Activated CD8-positive, alpha-beta memory T cell treated with anti-CD3 and anti-CD28 coated beads, Interleukin-2, amount 50 U/mL, for 1 hour (primary cell): Measurements from ENCODE around the gene PPARGC1A.

ENCODE experiments used
- DNase-seq: peaks from one replicate; pipeline ENCODE4 v3.0.0-alpha.2; 2020; ENCODE audit errors: extremely low read depth

Gene PPARGC1A

GRCh38 chr4:23881674-23882337 is 8.0 kb downstream of the PPARGC1A start:
- DNase-seq: no peak

- DNase-seq: no peak
Measured at GRCh38 chr4:23881052-23881501, 8.8 kb downstream of the PPARGC1A start.

GRCh38 chr4:23878912-23879732 is 10.7 kb downstream of the PPARGC1A start:
- no peak for DNase-seq

GRCh38 chr4:23878246-23878891 is 11.5 kb downstream of the PPARGC1A start:
- DNase-seq: no peak

GRCh38 chr4:23877758-23878229 is 12.1 kb downstream of the PPARGC1A start:
- DNase-seq: no peak

GRCh38 chr4:23876418-23877089 is 13.3 kb downstream of the PPARGC1A start:
- DNase-seq: no peak

GRCh38 chr4:23875317-23875716 is 14.5 kb downstream of the PPARGC1A start:
- DNase-seq: no peak

- no peak for DNase-seq
Measured at GRCh38 chr4:23874536-23874901, 15.3 kb downstream of the PPARGC1A start.

GRCh38 chr4:23873717-23874535 is 15.9 kb downstream of the PPARGC1A start:
- DNase-seq: no peak

- no peak for DNase-seq
Measured at GRCh38 chr4:23871426-23871825, 18.4 kb downstream of the PPARGC1A start.

- no peak for DNase-seq
Measured at GRCh38 chr4:23866450-23867075, 23.3 kb downstream of the PPARGC1A start.

GRCh38 chr4:23861897-23862296 is 27.9 kb downstream of the PPARGC1A start:
- no peak for DNase-seq

GRCh38 chr4:23860919-23861318 is 28.9 kb downstream of the PPARGC1A start:
- DNase-seq: no peak

GRCh38 chr4:23857367-23857959 is 32.4 kb downstream of the PPARGC1A start:
- no peak for DNase-seq

- no peak for DNase-seq
Measured at GRCh38 chr4:23856630-23857029, 33.2 kb downstream of the PPARGC1A start.

GRCh38 chr4:23855912-23856605 is 33.8 kb downstream of the PPARGC1A start:
- DNase-seq: no peak

- no peak for DNase-seq
Measured at GRCh38 chr4:23853986-23854660, 35.7 kb downstream of the PPARGC1A start.

GRCh38 chr4:23851464-23851863 is 38.4 kb downstream of the PPARGC1A start:
- DNase-seq: no peak

GRCh38 chr4:23847158-23847557 is 42.7 kb downstream of the PPARGC1A start:
- no peak for DNase-seq
